Testis (tissue), 3 donors: ENCODE data around the gene LCOR. TPM values are rescaled to one million over a fixed set of nuclear protein-coding genes. Genes with fewer than 3 reads are reported as not detected.

Source experiments
- DNase-seq: peaks from one replicate; pipeline ENCODE4 v3.0.0-alpha.2; 2019
- H3K27ac ChIP-seq, 2 donors: fragments of 200-600 bp; sonication (generic); one replicate each; pipeline ENCODE4 v1.5.1; 2019
- H3K27me3 ChIP-seq: fragments of 200-600 bp; sonication (generic); one replicate; pipeline ENCODE4 v1.5.1; 2019
- H3K36me3 ChIP-seq: fragments of 200-600 bp; sonication (generic); one replicate; pipeline ENCODE4 v1.5.1; 2017; ENCODE audit warnings: low read depth; ENCODE audit errors: missing control alignments
- H3K4me1 ChIP-seq: fragments of 200-600 bp; sonication (generic); one replicate; pipeline ENCODE4 v1.5.1; 2019
- H3K4me3 ChIP-seq, 2 donors: fragments of 200-600 bp; sonication (generic); one replicate each; pipeline ENCODE4 v1.5.1; 2017 to 2019
- H3K9me3 ChIP-seq: fragments of 200-600 bp; sonication (generic); one replicate; pipeline ENCODE4 v1.5.1; 2017
- POLR2A ChIP-seq: fragments of 450-650 bp; IDR thresholded peaks from one replicate; pipeline ENCODE4 v1.6.1; 2017; ENCODE audit warnings: antibody characterized with exemption, mild to moderate bottlenecking, moderate library complexity
- WGBS, 2 donors: methylation state at CpG; one replicate each; pipeline ENCODE4 v1.1.5; 2018; 5-methylcytosine and 5-hydroxymethylcytosine counted together
- intact Hi-C: fragments of 100-400 bp; cut with DNase I; formaldehyde crosslinking; loops from one replicate; pipeline ENCODE4 v1.15.1; 2023; ENCODE audit warnings: low total_unique reads
- polyA plus RNA-seq: library from polyadenylated mRNA; stranded (reverse); fragments of 350-450 nt; fragmentation: Illumina TruSeq; extraction: RNeasy Lipid Tissue Mini Kit (QIAGEN cat#74804); gene quantifications from one replicate; pipeline ENCODE4 v1.2.3, GENCODE V29; 2014; ENCODE audit warnings: low read depth, low replicate concordance; ENCODE audit not compliant: insufficient read depth
- total RNA-seq, 2 donors: library from RNA; depleted of rRNA; stranded (reverse); fragments of >200 nt; gene quantifications; one replicate each; pipeline ENCODE4 v1.2.3, GENCODE V29; 2016
- TF ChIP-seq, protein P1 (sequence below), 3 experiments: fragments of 450-650 bp in 2 of 3; fragments of 200-600 bp in 1 of 3; sonication (generic) in 1 of 3; IDR thresholded peaks; one replicate each; pipeline ENCODE4 v1.5.1; 2016 to 2019; ENCODE audit warnings: antibody characterized with exemption in 3 of 3, mild to moderate bottlenecking in 2 of 3, moderate library complexity in 1 of 3

The LCOR gene
- total and polyA plus RNA-seq, 3 donors from 2014 or later: 11.6 to 68.3 (median 40.0) TPM

DNA sequence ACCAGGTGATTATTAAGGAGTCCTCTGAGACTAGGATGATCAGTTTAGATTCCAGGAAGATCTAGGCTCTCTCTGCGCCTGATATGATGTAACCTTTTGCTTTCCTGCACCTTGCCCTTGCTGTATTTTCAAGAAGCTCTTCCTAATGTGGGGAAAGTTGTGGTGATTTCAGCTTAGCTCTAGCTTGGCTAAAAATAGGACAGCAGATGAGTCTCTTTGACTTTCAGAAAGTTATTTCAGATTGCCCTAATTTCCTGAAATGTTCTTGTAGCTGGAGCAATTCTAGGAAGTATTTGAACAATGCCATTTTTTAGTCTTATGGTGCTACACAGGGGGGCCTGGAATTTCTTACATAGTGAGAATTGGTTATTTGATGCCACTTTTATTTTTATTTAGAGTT, 3.8 kb downstream of the LCOR start:
- TF ChIP-seq, protein P1, sequence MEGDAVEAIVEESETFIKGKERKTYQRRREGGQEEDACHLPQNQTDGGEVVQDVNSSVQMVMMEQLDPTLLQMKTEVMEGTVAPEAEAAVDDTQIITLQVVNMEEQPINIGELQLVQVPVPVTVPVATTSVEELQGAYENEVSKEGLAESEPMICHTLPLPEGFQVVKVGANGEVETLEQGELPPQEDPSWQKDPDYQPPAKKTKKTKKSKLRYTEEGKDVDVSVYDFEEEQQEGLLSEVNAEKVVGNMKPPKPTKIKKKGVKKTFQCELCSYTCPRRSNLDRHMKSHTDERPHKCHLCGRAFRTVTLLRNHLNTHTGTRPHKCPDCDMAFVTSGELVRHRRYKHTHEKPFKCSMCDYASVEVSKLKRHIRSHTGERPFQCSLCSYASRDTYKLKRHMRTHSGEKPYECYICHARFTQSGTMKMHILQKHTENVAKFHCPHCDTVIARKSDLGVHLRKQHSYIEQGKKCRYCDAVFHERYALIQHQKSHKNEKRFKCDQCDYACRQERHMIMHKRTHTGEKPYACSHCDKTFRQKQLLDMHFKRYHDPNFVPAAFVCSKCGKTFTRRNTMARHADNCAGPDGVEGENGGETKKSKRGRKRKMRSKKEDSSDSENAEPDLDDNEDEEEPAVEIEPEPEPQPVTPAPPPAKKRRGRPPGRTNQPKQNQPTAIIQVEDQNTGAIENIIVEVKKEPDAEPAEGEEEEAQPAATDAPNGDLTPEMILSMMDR (IDR thresholded peaks at IDR 0.05): no peak
- no peak for TF ChIP-seq POLR2A
- Histone ChIP-seq H3K4me1 (peaks cover 23% of the 10 kb centered on the region), H3K27ac (peak overlapping the region in 1 of 2 donors; percentile 15), H3K36me3 (no peaks in the 10 kb centered on the region), H3K4me3 (no peak overlapping the region), H3K9me3 (no peaks in the 10 kb centered on the region), H3K27me3 (no peaks in the 10 kb centered on the region)
- DNase-seq: no peak
- WGBS, 2 donors: 52 to 59% methylated on average over 1 of the region's 1 CpG
- intact Hi-C loops: no loop called here

DNA sequence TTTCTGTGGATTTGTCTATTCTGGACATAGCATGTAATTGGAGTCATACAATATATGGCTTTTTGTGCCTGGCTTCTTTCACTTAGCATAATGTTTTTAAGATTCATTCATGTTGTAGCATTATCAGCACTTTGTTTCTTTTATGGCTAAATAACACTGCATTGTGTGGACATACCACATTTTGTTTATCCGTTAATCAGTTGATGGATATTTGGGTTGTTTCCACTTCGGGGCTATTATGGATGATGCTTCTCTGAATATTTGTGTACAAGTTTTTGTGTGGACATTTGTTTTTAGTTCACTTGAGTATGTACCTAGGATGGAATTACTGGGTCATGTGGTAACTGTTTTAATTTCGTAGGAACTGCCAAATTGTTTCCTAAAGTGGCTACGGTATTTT, 6.4 kb downstream of the LCOR start:
- WGBS, 2 donors: 81 to 84% methylated on average over 4 of the region's 4 CpGs
- no peak for DNase-seq
- Histone ChIP-seq H3K4me3 (no peak overlapping the region), H3K36me3 (no peaks in the 10 kb centered on the region), H3K9me3 (no peaks in the 10 kb centered on the region), H3K4me1 (peaks cover 29% of the 10 kb centered on the region), H3K27me3 (no peaks in the 10 kb centered on the region), H3K27ac (no peak overlapping the region)
- intact Hi-C loops: no loop called here
- no peak for TF ChIP-seq POLR2A
- TF ChIP-seq, protein P1 (IDR thresholded peaks at IDR 0.05): no peak

DNA sequence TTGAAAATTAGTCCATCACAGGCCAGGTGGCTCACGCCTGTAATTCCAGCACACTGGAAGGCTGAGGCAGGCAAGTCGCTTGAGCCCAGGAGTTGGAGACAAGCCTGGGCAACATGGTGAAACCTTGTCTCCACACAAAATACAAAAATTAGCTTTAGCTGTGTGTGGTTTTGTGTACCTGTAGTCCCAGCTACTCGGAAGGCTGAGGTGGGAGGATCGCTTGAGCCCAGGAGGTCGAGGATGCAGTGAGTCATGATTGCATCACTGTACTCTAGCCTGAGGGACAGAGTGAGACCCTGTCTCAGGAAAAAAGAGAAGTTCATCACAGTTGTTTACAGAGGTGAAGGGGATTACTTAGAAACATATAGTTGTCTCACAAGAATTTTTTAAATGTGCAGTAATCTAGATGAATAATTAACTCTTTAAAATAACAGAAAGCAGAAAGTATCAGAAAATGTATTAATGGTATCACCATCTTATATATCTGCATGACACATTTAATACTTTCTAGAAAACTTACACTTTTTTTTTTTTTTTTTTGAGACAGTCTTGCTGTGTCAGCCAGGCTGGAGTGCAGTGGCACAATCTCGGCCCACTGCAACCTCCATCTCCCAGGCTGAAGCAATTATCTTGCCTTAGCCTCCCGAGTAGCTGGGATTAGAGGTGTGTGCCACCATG, 8.9 kb downstream of the LCOR start:
- 76 to 77% methylated on average over 7 of the region's 7 CpGs for WGBS, 2 donors
- intact Hi-C loops: no loop called here

DNA sequence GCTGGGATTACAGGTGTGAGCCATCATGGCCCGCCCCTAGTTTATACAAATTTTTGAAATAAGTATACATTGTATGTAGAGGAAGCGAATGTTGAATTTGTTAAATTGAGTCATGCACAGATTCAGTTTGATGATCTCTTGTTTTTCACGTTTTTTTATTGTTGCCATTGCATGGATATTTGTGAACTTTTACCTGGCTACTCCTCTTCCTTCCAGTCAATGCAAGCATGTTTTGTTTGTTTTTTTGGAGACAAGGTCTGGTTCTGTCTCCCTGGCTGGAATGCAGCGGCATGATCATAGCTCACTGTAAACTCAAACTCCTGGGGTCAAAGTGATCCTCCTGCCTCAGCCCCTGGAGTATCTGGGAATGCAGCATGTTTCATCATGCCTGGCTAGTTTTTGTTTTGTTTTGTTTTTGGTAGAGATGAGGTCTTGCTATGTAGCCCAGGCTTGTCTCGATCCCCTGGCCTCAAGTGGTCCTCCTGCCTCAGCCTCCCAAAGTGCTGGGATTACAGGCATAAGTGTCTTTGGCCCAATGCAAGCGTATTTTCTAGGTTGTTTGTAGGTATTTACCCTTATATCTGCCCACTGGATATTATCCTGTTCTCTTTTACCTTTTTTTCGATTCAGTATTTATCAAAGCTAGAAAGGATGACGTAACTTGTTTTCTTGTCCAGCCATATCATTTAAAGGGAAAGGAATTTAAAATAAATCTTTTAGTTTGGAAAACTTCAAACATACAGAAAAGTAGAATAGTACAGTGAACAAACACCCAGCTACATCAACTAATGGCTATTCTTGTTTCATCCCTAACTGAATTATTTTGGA, 11.0 kb downstream of the LCOR start:
- intact Hi-C loops: no loop called here
- H3K4me3 ChIP-seq: no peak overlapping the region
- H3K36me3 ChIP-seq: no peaks in the 10 kb centered on the region
- H3K27ac ChIP-seq: no peak overlapping the region
- no peak for TF ChIP-seq POLR2A
- TF ChIP-seq, protein P1 (IDR thresholded peaks at IDR 0.05): no peak
- DNase-seq: no peak
- no peaks in the 10 kb centered on the region for H3K27me3 ChIP-seq
- peaks cover 14% of the 10 kb centered on the region for H3K4me1 ChIP-seq
- WGBS, 2 donors: 78 to 80% methylated on average over 8 of the region's 8 CpGs
- no peaks in the 10 kb centered on the region for H3K9me3 ChIP-seq

More for the DNA sequence above, 8.9 kb downstream of the LCOR start:
- no peaks in the 10 kb centered on the region for H3K9me3 ChIP-seq
- H3K27me3 ChIP-seq: no peaks in the 10 kb centered on the region
- no peak overlapping the region for H3K4me3 ChIP-seq
- no peak overlapping the region for H3K27ac ChIP-seq
- peaks cover 23% of the 10 kb centered on the region for H3K4me1 ChIP-seq
- no peak for DNase-seq
- TF ChIP-seq, protein P1 (IDR thresholded peaks at IDR 0.05): no peak
- no peak for TF ChIP-seq POLR2A
- no peaks in the 10 kb centered on the region for H3K36me3 ChIP-seq
